ENCODE measurements around the gene MTHFD1L. TPM values are rescaled to one million over a fixed set of nuclear protein-coding genes. Genes with fewer than 3 reads are reported as not detected.

MTHFD1L gene
- total RNA-seq, 2 donors from 2014 or later: 9.2 to 23.3 TPM

GRCh38 chr6:150999107-150999506, 133.6 kb downstream of the MTHFD1L start:
- H3K9ac ChIP-seq (ENCODE audit: low read depth in 2 of 2, low read length in 2 of 2): no peak overlapping the region
- intact Hi-C loops (cut with DNase I): no loop called here
- H3K9me3 ChIP-seq: no peaks in the 10 kb centered on the region

GRCh38 chr6:150999576-150999975, 134.1 kb downstream of the MTHFD1L start:
- H3K27me3 ChIP-seq: no peaks in the 10 kb centered on the region
- no peaks in the 10 kb centered on the region for H3K4me1 ChIP-seq
- intact Hi-C loops (cut with DNase I): no loop called here
- no peak overlapping the region for H3K9ac ChIP-seq (ENCODE audit: low read depth in 2 of 2, low read length in 2 of 2)
- H3K36me3 ChIP-seq: no peaks in the 10 kb centered on the region
- no peak overlapping the region for H3K4me3 ChIP-seq
- DNase-seq: no peak
- no peaks in the 10 kb centered on the region for H3K9me3 ChIP-seq
- no peak for TF ChIP-seq CTCF (IDR thresholded peaks at IDR 0.05)
- H3K27ac ChIP-seq: no peak overlapping the region

More at GRCh38 chr6:150999107-150999506, 133.6 kb downstream of the MTHFD1L start:
- Histone ChIP-seq H3K27ac (no peak overlapping the region), H3K27me3 (no peaks in the 10 kb centered on the region), H3K36me3 (no peaks in the 10 kb centered on the region), H3K4me3 (no peak overlapping the region), H3K4me1 (no peaks in the 10 kb centered on the region)
- no peak for DNase-seq
- no peak for TF ChIP-seq CTCF (IDR thresholded peaks at IDR 0.05)

GRCh38 chr6:151001387-151002056, 136.0 kb downstream of the MTHFD1L start:
- H3K9ac ChIP-seq (ENCODE audit: low read depth in 2 of 2, low read length in 2 of 2): no peak overlapping the region
- no peak for TF ChIP-seq CTCF (IDR thresholded peaks at IDR 0.05)
- no peaks in the 10 kb centered on the region for H3K27me3 ChIP-seq
- no peak overlapping the region for H3K4me3 ChIP-seq
- no peak overlapping the region for H3K27ac ChIP-seq
- intact Hi-C loops (cut with DNase I): no loop called here
- H3K36me3 ChIP-seq: no peaks in the 10 kb centered on the region
- peaks cover 4% of the 10 kb centered on the region for H3K4me1 ChIP-seq
- DNase-seq: no peak
- H3K9me3 ChIP-seq: no peaks in the 10 kb centered on the region

GRCh38 chr6:151002057-151002450, 136.6 kb downstream of the MTHFD1L start:
- H3K9ac ChIP-seq (ENCODE audit: low read depth in 2 of 2, low read length in 2 of 2): no peak overlapping the region
- no peaks in the 10 kb centered on the region for H3K36me3 ChIP-seq
- intact Hi-C loops (cut with DNase I): no loop called here

GRCh38 chr6:151002491-151002935, 137.0 kb downstream of the MTHFD1L start:
- intact Hi-C loops (cut with DNase I): no loop called here
- DNase-seq: no peak
- TF ChIP-seq CTCF (IDR thresholded peaks at IDR 0.05): no peak
- peaks cover 4% of the 10 kb centered on the region for H3K4me1 ChIP-seq
- no peak overlapping the region for H3K4me3 ChIP-seq
- no peaks in the 10 kb centered on the region for H3K27me3 ChIP-seq
- H3K9ac ChIP-seq (ENCODE audit: low read depth in 2 of 2, low read length in 2 of 2): no peak overlapping the region
- H3K9me3 ChIP-seq: no peaks in the 10 kb centered on the region
- no peak overlapping the region for H3K27ac ChIP-seq
- no peaks in the 10 kb centered on the region for H3K36me3 ChIP-seq

More at GRCh38 chr6:151002057-151002450, 136.6 kb downstream of the MTHFD1L start:
- no peaks in the 10 kb centered on the region for H3K27me3 ChIP-seq
- H3K4me3 ChIP-seq: no peak overlapping the region
- H3K27ac ChIP-seq: no peak overlapping the region
- DNase-seq: no peak
- peaks cover 4% of the 10 kb centered on the region for H3K4me1 ChIP-seq
- no peak for TF ChIP-seq CTCF (IDR thresholded peaks at IDR 0.05)
- H3K9me3 ChIP-seq: no peaks in the 10 kb centered on the region

All from colonic mucosa (tissue), 4 donors.